ENCODE data around the gene CPTP. TPM values are rescaled to one million over a fixed set of nuclear protein-coding genes. Genes with fewer than 3 reads are reported as not detected.
A peak's percentile ranks its signal among the peaks of the same experiment; 100 is the strongest.
"Not testable (repeated sequence)": the region's sequence is repeated elsewhere in the genome, so short reads cannot be mapped to it uniquely, and the experiment has no call there.

Gene CPTP
- total RNA-seq, 4 donors from 2014 or later = 12.0 to 24.9 (median 18.8) TPM

- Histone ChIP-seq H3K9me3 (no peaks in the 10 kb centered on the region), H3K4me3 (no peak overlapping the region), H3K36me3 (no peaks in the 10 kb centered on the region), H3K27me3 (no peaks in the 10 kb centered on the region), H3K4me1 (peaks cover 0 to 18% (median 12%) of the 10 kb centered on the region in 4 donors), H3K27ac (no peak overlapping the region)
- DNase-seq (ENCODE audit: low spot score in 2 of 2) = no peak
- TF ChIP-seq POLR2A (IDR thresholded peaks at IDR 0.05) (no peak), EP300 (IDR thresholded peaks at IDR 0.05) (no peak), CTCF (IDR thresholded peaks at IDR 0.05) (no peak)
- WGBS, 2 donors = 80 to 85% methylated on average over 10 of the region's 10 CpGs
Observed at GRCh38 chr1:1365875-1366698, 41.5 kb downstream of the CPTP start.

GRCh38 chr1:1366699-1367066, 42.1 kb downstream of the CPTP start:
- TF ChIP-seq POLR2A (IDR thresholded peaks at IDR 0.05) (no peak), CTCF (IDR thresholded peaks at IDR 0.05) (no peak), EP300 (IDR thresholded peaks at IDR 0.05) (no peak)
- no peak overlapping the region for H3K4me3 ChIP-seq
- H3K36me3 ChIP-seq = no peaks in the 10 kb centered on the region
- no peak overlapping the region for H3K27ac ChIP-seq
- peaks cover 0 to 18% (median 8%) of the 10 kb centered on the region in 4 donors for H3K4me1 ChIP-seq
- H3K27me3 ChIP-seq = no peaks in the 10 kb centered on the region
- 92 to 99% methylated on average over 3 of the region's 3 CpGs for WGBS, 2 donors
- no peak for DNase-seq (ENCODE audit: low spot score in 2 of 2)
- no peaks in the 10 kb centered on the region for H3K9me3 ChIP-seq

GRCh38 chr1:1367315-1367714, 42.7 kb downstream of the CPTP start:
- H3K36me3 ChIP-seq = peaks cover 0 to 2% (median 0%) of the 10 kb centered on the region in 3 donors
- H3K4me1 ChIP-seq = peaks cover 0 to 18% (median 7%) of the 10 kb centered on the region in 4 donors
- H3K9me3 ChIP-seq = no peaks in the 10 kb centered on the region
- H3K27me3 ChIP-seq = no peaks in the 10 kb centered on the region
- H3K4me3 ChIP-seq = no peak overlapping the region
- DNase-seq (ENCODE audit: low spot score in 2 of 2) = no peak
- 93 to 94% methylated on average over 5 of the region's 5 CpGs for WGBS, 2 donors
- TF ChIP-seq CTCF (IDR thresholded peaks at IDR 0.05) (no peak), EP300 (IDR thresholded peaks at IDR 0.05) (no peak), POLR2A (IDR thresholded peaks at IDR 0.05) (no peak)
- H3K27ac ChIP-seq = no peak overlapping the region

- not testable (repeated sequence) for H3K27me3 ChIP-seq; DNase-seq (ENCODE audit: low spot score in 2 of 2); H3K9me3 ChIP-seq; H3K4me3 ChIP-seq; H3K27ac ChIP-seq
- WGBS, 2 donors = 91 to 92% methylated on average over 14 of the region's 14 CpGs
- peaks cover 0 to 38% (median 21%) of the 10 kb centered on the region in 4 donors for H3K4me1 ChIP-seq
- H3K36me3 ChIP-seq = peaks cover 0 to 18% (median 7%) of the 10 kb centered on the region in 3 donors
Observed at GRCh38 chr1:1370094-1370493, 45.5 kb downstream of the CPTP start.

GRCh38 chr1:1370771-1371300, 46.2 kb downstream of the CPTP start:
- Histone ChIP-seq H3K4me3 (no peak overlapping the region), H3K27ac (peak overlapping the region in 1 of 4 donors; percentile 58), H3K27me3 (no peaks in the 10 kb centered on the region), H3K36me3 (peaks cover 0 to 18% (median 7%) of the 10 kb centered on the region in 3 donors), H3K4me1 (peaks cover 0 to 40% (median 23%) of the 10 kb centered on the region in 4 donors), H3K9me3 (no peaks in the 10 kb centered on the region)
- no peak for DNase-seq (ENCODE audit: low spot score in 2 of 2)
- 80 to 83% methylated on average over 10 to 13 of the region's 16 CpGs for WGBS, 2 donors
- no peak for TF ChIP-seq CTCF (IDR thresholded peaks at IDR 0.05)
- no peak for TF ChIP-seq EP300 (IDR thresholded peaks at IDR 0.05)
- TF ChIP-seq POLR2A (IDR thresholded peaks at IDR 0.05) = no peak

All from tibial nerve (tissue), 4 donors.